SU-DHL-6 (cell line): ENCODE results near the gene TTC12.

Experiments used
- CTCF ChIP-seq: fragments of 200-600 bp; sonication (generic); IDR thresholded peaks from one replicate; pipeline ENCODE4 v1.5.1; 2017; ENCODE audit warnings: antibody characterized with exemption, mild to moderate bottlenecking, low read length, moderate library complexity; ENCODE audit not compliant: insufficient read depth, poor library complexity, severe bottlenecking
- EZH2phosphoT487 ChIP-seq: fragments of 200-600 bp; sonication (generic), shearing (Covaris generic); conservative IDR thresholded peaks from 2 replicates; pipeline ENCODE4 v1.6.1; 2018; ENCODE audit warnings: mild to moderate bottlenecking, antibody characterized with exemption, low read length, moderate library complexity, mixed read lengths

GRCh38 chr11:113278925-113279324, 35.5 kb upstream of the TTC12 start:
- TF ChIP-seq CTCF: no peak
- no peak for TF ChIP-seq EZH2phosphoT487
